Uterus (tissue), 2 donors: ENCODE data around the gene ZDHHC8.
A peak's percentile ranks its signal among the peaks of the same experiment; 100 is the strongest.

Experiments
- POLR2A ChIP-seq, 2 donors: fragments of 450-650 bp; IDR thresholded peaks; one replicate each; pipeline ENCODE4 v1.6.1; 2016; ENCODE audit warnings: antibody characterized with exemption in 2 of 2, mild to moderate bottlenecking in 1 of 2, moderate library complexity in 1 of 2
- TF ChIP-seq, protein P1 (sequence below), 4 experiments: fragments of 200-600 bp in 2 of 4; fragments of 450-650 bp in 2 of 4; sonication (generic) in 2 of 4; IDR thresholded peaks; one replicate each; pipeline ENCODE4 v1.5.1; 2016 to 2019; ENCODE audit warnings: antibody characterized with exemption in 4 of 4, mild to moderate bottlenecking in 2 of 4, moderate library complexity in 1 of 4

DNA sequence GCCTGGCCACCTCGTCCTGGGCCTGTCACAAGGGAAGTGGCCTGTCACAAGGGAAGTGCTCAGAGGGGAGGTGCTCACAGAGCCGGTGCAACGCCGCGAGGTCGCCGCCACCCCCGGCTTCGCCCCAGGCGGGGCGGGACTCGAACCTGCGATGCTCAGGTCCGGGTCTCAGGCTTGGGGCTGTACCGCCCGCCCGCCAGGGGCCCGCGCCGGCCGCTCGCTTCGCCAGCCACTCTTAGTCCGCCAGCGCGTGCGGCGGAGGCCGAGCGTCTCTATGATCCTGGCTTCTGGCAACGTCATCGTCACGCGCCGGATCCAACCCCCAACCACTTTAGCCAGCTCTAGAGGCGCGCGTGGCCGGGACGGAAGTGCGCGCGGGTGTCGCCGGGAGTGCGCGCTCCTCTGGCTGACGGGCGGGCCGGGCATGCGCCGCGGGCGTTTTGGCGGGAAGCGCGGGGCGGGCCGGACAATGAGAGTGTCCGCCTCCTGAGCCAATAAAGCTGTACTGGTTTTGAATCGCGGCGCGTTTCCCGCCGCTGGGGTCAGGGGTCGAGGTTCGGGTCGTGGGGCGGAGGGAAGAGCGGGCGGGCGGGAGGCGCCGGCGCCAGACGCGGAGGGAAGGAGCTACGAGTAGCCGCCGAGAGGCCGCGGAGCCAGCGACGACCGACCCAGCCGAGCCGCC lies 14.5 kb upstream of the ZDHHC8 start, which contains the start of gene TRMT2A:
- TF ChIP-seq, protein P1, sequence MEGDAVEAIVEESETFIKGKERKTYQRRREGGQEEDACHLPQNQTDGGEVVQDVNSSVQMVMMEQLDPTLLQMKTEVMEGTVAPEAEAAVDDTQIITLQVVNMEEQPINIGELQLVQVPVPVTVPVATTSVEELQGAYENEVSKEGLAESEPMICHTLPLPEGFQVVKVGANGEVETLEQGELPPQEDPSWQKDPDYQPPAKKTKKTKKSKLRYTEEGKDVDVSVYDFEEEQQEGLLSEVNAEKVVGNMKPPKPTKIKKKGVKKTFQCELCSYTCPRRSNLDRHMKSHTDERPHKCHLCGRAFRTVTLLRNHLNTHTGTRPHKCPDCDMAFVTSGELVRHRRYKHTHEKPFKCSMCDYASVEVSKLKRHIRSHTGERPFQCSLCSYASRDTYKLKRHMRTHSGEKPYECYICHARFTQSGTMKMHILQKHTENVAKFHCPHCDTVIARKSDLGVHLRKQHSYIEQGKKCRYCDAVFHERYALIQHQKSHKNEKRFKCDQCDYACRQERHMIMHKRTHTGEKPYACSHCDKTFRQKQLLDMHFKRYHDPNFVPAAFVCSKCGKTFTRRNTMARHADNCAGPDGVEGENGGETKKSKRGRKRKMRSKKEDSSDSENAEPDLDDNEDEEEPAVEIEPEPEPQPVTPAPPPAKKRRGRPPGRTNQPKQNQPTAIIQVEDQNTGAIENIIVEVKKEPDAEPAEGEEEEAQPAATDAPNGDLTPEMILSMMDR (IDR thresholded peaks at IDR 0.05) = peak in 3 of 4 experiments; percentile 9 to 44 (median 22)
- peak; percentile 58 to 68 for TF ChIP-seq POLR2A (IDR thresholded peaks at IDR 0.05)
